Measurements from ENCODE around the gene KRT37.

- no peak for TF ChIP-seq POLR2A (IDR thresholded peaks at IDR 0.05)
- no peak for TF ChIP-seq POLR2AphosphoS5 (IDR thresholded peaks at IDR 0.05)
- TF ChIP-seq CTCF (IDR thresholded peaks at IDR 0.05) = no peak
Observed at GRCh38 chr17:41407226-41407625, 17.2 kb downstream of the KRT37 start.

Data from upper lobe of left lung (tissue), 4 donors.